Panc1 (cell line): ENCODE measurements around the gene MBD5.

Experiments
- REST ChIP-seq, 2 experiments: IDR thresholded peaks; 2 replicates each; pipeline ENCODE4 v1.6.1; 2011 to 2012; ENCODE audit warnings: low read depth in 2 of 2, control low read depth in 1 of 2, low read length in 1 of 2, mild to moderate bottlenecking in 1 of 2, moderate library complexity in 1 of 2; ENCODE audit not compliant: insufficient read depth in 1 of 2
- TF ChIP-seq, protein P1 (sequence below): fragments of 450-650 bp; IDR thresholded peaks from 2 replicates; pipeline ENCODE4 v1.5.1; 2017; ENCODE audit warnings: mild to moderate bottlenecking

GRCh38 chr2:148548716-148549400, 528.0 kb downstream of the MBD5 start:
- TF ChIP-seq, protein P1, sequence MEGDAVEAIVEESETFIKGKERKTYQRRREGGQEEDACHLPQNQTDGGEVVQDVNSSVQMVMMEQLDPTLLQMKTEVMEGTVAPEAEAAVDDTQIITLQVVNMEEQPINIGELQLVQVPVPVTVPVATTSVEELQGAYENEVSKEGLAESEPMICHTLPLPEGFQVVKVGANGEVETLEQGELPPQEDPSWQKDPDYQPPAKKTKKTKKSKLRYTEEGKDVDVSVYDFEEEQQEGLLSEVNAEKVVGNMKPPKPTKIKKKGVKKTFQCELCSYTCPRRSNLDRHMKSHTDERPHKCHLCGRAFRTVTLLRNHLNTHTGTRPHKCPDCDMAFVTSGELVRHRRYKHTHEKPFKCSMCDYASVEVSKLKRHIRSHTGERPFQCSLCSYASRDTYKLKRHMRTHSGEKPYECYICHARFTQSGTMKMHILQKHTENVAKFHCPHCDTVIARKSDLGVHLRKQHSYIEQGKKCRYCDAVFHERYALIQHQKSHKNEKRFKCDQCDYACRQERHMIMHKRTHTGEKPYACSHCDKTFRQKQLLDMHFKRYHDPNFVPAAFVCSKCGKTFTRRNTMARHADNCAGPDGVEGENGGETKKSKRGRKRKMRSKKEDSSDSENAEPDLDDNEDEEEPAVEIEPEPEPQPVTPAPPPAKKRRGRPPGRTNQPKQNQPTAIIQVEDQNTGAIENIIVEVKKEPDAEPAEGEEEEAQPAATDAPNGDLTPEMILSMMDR, result no peak
- no peak for TF ChIP-seq REST (IDR thresholded peaks at IDR 0.05; ENCODE audit: insufficient read depth in 1 of 2, low read depth in 2 of 2, low read length in 1 of 2)
